ENCODE results near the gene AKT2. TPM values are rescaled to one million over a fixed set of nuclear protein-coding genes. Genes with fewer than 3 reads are reported as not detected.

Gene AKT2
- total and polyA plus RNA-seq, 5 experiments from 2014 or later: 21.5 to 210 (median 26.9) TPM

DNA sequence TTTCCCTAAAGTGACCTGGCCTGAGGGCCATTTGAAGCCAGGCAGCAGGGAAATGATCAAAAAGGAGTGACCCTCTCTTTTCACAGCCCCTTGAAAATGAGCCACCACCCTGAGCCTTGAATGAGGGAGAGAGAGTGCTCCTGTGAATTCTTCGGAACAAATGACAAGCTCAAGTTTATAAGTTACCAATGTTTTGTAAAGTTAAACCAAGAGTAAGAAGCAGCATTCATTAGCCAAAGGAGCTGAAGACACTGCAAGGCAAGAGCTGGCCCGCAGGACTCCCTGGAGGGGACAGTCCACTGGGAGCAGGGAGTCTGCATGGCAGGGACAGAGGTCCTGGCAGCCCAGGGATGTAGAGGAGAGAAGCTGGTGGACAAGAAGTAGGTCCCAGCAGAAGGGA, 42.0 kb downstream of the AKT2 start:
- Mint-ChIP-seq H3K27ac (peak overlapping the region in 1 of 10 donors; percentile 32), H3K9me3 (no peaks in the 10 kb centered on the region), H3K36me3 (peaks cover 0 to 61% (median 2%) of the 10 kb centered on the region in 3 donors), H3K4me3 (no peak overlapping the region), H3K27me3 (no peaks in the 10 kb centered on the region), H3K4me1 (peaks cover 0 to 23% (median 11%) of the 10 kb centered on the region in 4 donors)
- no peak for DNase-seq
- POLR2A ChIA-PET: interaction anchor here (0.6 kb wide), 1 partner anchor 43 kb away, joined by 3 read pairs; no protein-coding TSS in a partner anchor
- no peak for ATAC-seq

- Mint-ChIP-seq H3K27ac (no peak overlapping the region), H3K4me3 (no peak overlapping the region), H3K36me3 (peaks cover 0 to 65% (median 2%) of the 10 kb centered on the region in 3 donors), H3K27me3 (no peaks in the 10 kb centered on the region), H3K4me1 (peaks cover 0 to 17% (median 6%) of the 10 kb centered on the region in 4 donors), H3K9me3 (no peaks in the 10 kb centered on the region)
- DNase-seq: no peak
- ATAC-seq: no peak
- POLR2A ChIA-PET: no interaction called here
Measured at GRCh38 chr19:40242480-40242879, 42.7 kb downstream of the AKT2 start.

- no peaks in the 10 kb centered on the region for H3K9me3 Mint-ChIP-seq
- DNase-seq (no peak), ATAC-seq (no peak)
- peak overlapping the region in 1 of 10 donors; percentile 20 for H3K4me3 Mint-ChIP-seq
- peaks cover 0 to 14% (median 6%) of the 10 kb centered on the region in 4 donors for H3K4me1 Mint-ChIP-seq
- POLR2A ChIA-PET: no interaction called here
- no peak overlapping the region for H3K27ac Mint-ChIP-seq
- peaks cover 0 to 68% (median 5%) of the 10 kb centered on the region in 3 donors for H3K36me3 Mint-ChIP-seq
- no peaks in the 10 kb centered on the region for H3K27me3 Mint-ChIP-seq
Measured at GRCh38 chr19:40241809-40242384, 43.2 kb downstream of the AKT2 start.

- peaks cover 0 to 71% (median 9%) of the 10 kb centered on the region in 3 donors for H3K36me3 Mint-ChIP-seq
- H3K4me1 Mint-ChIP-seq: peaks cover 0 to 12% (median 7%) of the 10 kb centered on the region in 4 donors
- H3K27ac Mint-ChIP-seq: peak overlapping the region in 1 of 10 donors; percentile 65
- ATAC-seq (no peak), DNase-seq (no peak)
- H3K27me3 Mint-ChIP-seq: no peaks in the 10 kb centered on the region
- H3K4me3 Mint-ChIP-seq: peak overlapping the region in 1 of 10 donors; percentile 24
- no peaks in the 10 kb centered on the region for H3K9me3 Mint-ChIP-seq
- POLR2A ChIA-PET: no interaction called here
Measured at GRCh38 chr19:40241125-40241808, 43.9 kb downstream of the AKT2 start.

- H3K4me1 Mint-ChIP-seq: peaks cover 0 to 9% (median 5%) of the 10 kb centered on the region in 4 donors
- H3K27me3 Mint-ChIP-seq: no peaks in the 10 kb centered on the region
- ATAC-seq: no peak
- DNase-seq: no peak
- POLR2A ChIA-PET: no interaction called here
- H3K27ac Mint-ChIP-seq: no peak overlapping the region
- no peak overlapping the region for H3K4me3 Mint-ChIP-seq
- no peaks in the 10 kb centered on the region for H3K9me3 Mint-ChIP-seq
- peaks cover 0 to 64% (median 9%) of the 10 kb centered on the region in 3 donors for H3K36me3 Mint-ChIP-seq
Measured at GRCh38 chr19:40240332-40240731, 44.8 kb downstream of the AKT2 start.

DNA sequence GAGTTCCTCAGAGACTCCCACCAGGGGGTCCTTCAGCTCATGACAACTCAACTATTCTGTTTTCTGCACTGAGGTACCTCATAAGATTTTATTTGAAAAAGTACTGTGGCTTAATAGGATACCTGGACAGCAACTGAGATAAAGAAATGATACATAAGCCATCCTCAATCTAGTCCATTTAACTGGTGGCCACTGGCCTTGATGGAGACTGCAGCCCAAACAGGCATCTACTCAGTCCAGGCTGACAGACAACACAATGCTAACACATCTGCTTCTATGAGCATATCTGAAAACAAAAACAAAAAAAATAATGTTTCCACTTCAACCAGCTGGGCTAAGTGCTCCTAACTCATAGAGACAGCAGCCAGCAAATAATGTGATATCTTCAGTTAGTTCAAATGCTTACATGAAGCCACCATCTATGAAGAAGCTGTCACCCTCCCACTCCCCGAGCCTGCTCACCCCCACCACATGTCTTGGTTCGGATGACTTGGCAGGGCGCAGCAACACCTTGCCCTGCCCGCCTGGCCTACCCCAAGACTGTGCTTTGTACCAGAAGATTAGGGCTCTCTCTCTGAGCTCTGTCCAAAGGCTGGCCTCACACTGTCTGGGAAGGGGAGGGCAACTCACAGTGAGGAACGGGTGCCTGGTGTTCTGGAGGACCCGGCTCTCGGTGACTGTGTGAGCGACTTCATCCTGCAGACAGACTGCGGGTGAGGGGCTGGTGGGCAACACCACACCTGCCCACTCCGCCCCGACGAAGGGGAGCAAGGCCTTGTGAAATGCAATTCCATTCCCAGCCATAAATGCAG, 45.5 kb downstream of the AKT2 start:
- Mint-ChIP-seq H3K36me3 (peaks cover 0 to 67% (median 9%) of the 10 kb centered on the region in 3 donors), H3K27ac (peak overlapping the region in 1 of 10 donors; percentile 6), H3K4me3 (no peak overlapping the region), H3K27me3 (no peaks in the 10 kb centered on the region), H3K9me3 (no peaks in the 10 kb centered on the region), H3K4me1 (peaks cover 0 to 4% (median under 1%) of the 10 kb centered on the region in 4 donors)
- no peak for DNase-seq
- POLR2A ChIA-PET: interaction anchor here (0.9 kb wide), 1 partner anchor 178 kb away, joined by 3 read pairs; no protein-coding TSS in a partner anchor
- no peak for ATAC-seq

- no peaks in the 10 kb centered on the region for H3K9me3 Mint-ChIP-seq
- H3K4me1 Mint-ChIP-seq: peaks cover 0 to 4% (median under 1%) of the 10 kb centered on the region in 4 donors
- POLR2A ChIA-PET: interaction anchor here (0.9 kb wide), 1 partner anchor 178 kb away, joined by 3 read pairs; no protein-coding TSS in a partner anchor
- H3K4me3 Mint-ChIP-seq: no peak overlapping the region
- DNase-seq (no peak), ATAC-seq (no peak)
- H3K36me3 Mint-ChIP-seq: peaks cover 0 to 72% (median 9%) of the 10 kb centered on the region in 3 donors
- no peaks in the 10 kb centered on the region for H3K27me3 Mint-ChIP-seq
- no peak overlapping the region for H3K27ac Mint-ChIP-seq
Measured at GRCh38 chr19:40238775-40239174, 46.4 kb downstream of the AKT2 start.

- Mint-ChIP-seq H3K9me3 (no peaks in the 10 kb centered on the region), H3K4me3 (no peak overlapping the region), H3K36me3 (peaks cover 0 to 69% (median 9%) of the 10 kb centered on the region in 3 donors), H3K27ac (peak overlapping the region in 1 of 10 donors; percentile 25), H3K4me1 (peaks cover 0 to 4% (median 0%) of the 10 kb centered on the region in 4 donors), H3K27me3 (no peaks in the 10 kb centered on the region)
- no peak for DNase-seq
- POLR2A ChIA-PET: interaction anchor here (0.5 kb wide), 1 partner anchor 70 kb away, joined by 3 read pairs; no protein-coding TSS in a partner anchor
- ATAC-seq: no peak
Measured at GRCh38 chr19:40237791-40238190, 47.4 kb downstream of the AKT2 start.

GRCh38 chr19:40236366-40236765, 48.8 kb downstream of the AKT2 start:
- H3K9me3 Mint-ChIP-seq: no peaks in the 10 kb centered on the region
- DNase-seq: no peak
- ATAC-seq: no peak
- H3K4me1 Mint-ChIP-seq: peaks cover 0 to 4% (median 0%) of the 10 kb centered on the region in 4 donors
- H3K27ac Mint-ChIP-seq: no peak overlapping the region
- POLR2A ChIA-PET: interaction anchor here (1.0 kb wide), 1 partner anchor 37 kb away, joined by 3 read pairs; no protein-coding TSS in a partner anchor
- no peak overlapping the region for H3K4me3 Mint-ChIP-seq
- H3K36me3 Mint-ChIP-seq: peaks cover 0 to 58% (median 9%) of the 10 kb centered on the region in 3 donors
- no peaks in the 10 kb centered on the region for H3K27me3 Mint-ChIP-seq

DNA sequence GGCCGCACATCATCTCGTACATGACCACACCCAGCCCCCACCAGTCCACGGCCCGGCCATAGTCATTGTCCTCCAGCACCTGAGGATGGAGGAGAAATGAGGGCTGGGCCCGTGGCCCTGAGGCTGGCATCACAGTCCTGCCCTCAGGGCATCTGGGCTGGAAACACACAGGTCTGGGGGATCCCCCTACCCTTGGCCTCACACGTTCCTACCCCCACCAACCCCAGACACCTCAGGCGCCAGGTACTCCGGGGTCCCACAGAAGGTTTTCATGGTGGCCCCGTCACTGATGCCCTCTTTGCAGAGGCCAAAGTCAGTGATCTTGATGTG, 49.2 kb downstream of the AKT2 start:
- POLR2A ChIA-PET: no interaction called here
- DNase-seq: no peak

GRCh38 chr19:40235238-40236025, 49.7 kb downstream of the AKT2 start:
- no peaks in the 10 kb centered on the region for H3K27me3 Mint-ChIP-seq
- peaks cover 0 to 51% (median 9%) of the 10 kb centered on the region in 3 donors for H3K36me3 Mint-ChIP-seq
- no peak overlapping the region for H3K27ac Mint-ChIP-seq
- H3K4me1 Mint-ChIP-seq: peaks cover 0 to 7% (median 1%) of the 10 kb centered on the region in 4 donors
- H3K9me3 Mint-ChIP-seq: no peaks in the 10 kb centered on the region
- H3K4me3 Mint-ChIP-seq: no peak overlapping the region
- ATAC-seq (no peak), DNase-seq (no peak)
- POLR2A ChIA-PET: no interaction called here

More for the DNA sequence above, 49.2 kb downstream of the AKT2 start:
- no peak for ATAC-seq
- Mint-ChIP-seq H3K36me3 (peaks cover 0 to 55% (median 9%) of the 10 kb centered on the region in 3 donors), H3K4me3 (no peak overlapping the region), H3K27ac (no peak overlapping the region), H3K9me3 (no peaks in the 10 kb centered on the region), H3K4me1 (peaks cover 0 to 5% (median 1%) of the 10 kb centered on the region in 4 donors), H3K27me3 (no peaks in the 10 kb centered on the region)
